SK-N-SH treated with all-trans-retinoic acid at 6 μM for 48 hours (cell line): Measurements from ENCODE around the gene MLH1.

Experiments used
- ARNTL ChIP-seq: fragments of 450-650 bp; formaldehyde crosslinking; IDR thresholded peaks from 2 replicates; pipeline ENCODE4 v1.5.0; 2020; ENCODE audit warnings: low read depth, mild to moderate bottlenecking, moderate library complexity, borderline replicate concordance
- POU6F1 ChIP-seq: fragments of 250-450 bp; sonication (Bioruptor Pico); IDR thresholded peaks from 2 replicates; pipeline ENCODE4 v1.8.0; 2021; ENCODE audit warnings: low read depth, mild to moderate bottlenecking, moderate library complexity, borderline replicate concordance
- TCF4 ChIP-seq: fragments of 250-450 bp; sonication (Bioruptor Pico); IDR thresholded peaks from 2 replicates; pipeline ENCODE4 v1.8.0; 2021; ENCODE audit warnings: mild to moderate bottlenecking, moderate library complexity, borderline replicate concordance

GRCh38 chr3:36981006-36981405 lies 12.3 kb upstream of the MLH1 start:
- no peak for TF ChIP-seq ARNTL (CRISPR knock-in tag)
- no peak for TF ChIP-seq POU6F1 (CRISPR knock-in tag)
- TF ChIP-seq TCF4 (CRISPR knock-in tag): no peak
